K562 (cell line): ENCODE measurements around the gene HBG1. TPM values are rescaled to one million over a fixed set of nuclear protein-coding genes. Genes with fewer than 3 reads are reported as not detected.

ENCODE experiments used
- ATAC-seq: fragments of 200-7000 bp; cut with Tn5 transposase; 3 replicates; pipeline ENCODE4 v1.9.1; 2020; ENCODE audit warnings: moderate library complexity
- BruUV-seq: library from RNA; stranded (reverse); fragments of 400-500 nt; replicated peaks from 2 replicates; lab custom pipeline; 2021; lab: Mats Ljungman, UMichigan
- CTCF ChIA-PET: fragments of 300-600 bp; formaldehyde crosslinking; extraction: SDS; loops from one replicate; lab custom pipeline; 2021; ENCODE audit warnings: low intra/inter-chr PET ratio; lab: Yijun Ruan, JAX
- POLR2A ChIA-PET: fragments of 300-600, 350-650 bp; sonication (Branson Sonifier 250); formaldehyde crosslinking; extraction: SDS; loops from one replicate; lab custom pipeline; 2021; ENCODE audit warnings: antibody characterized with exemption, inconsistent platforms; lab: Yijun Ruan, JAX
- DNase-seq, 4 experiments: peaks; one replicate each; pipeline versions ENCODE4 v3.0.0 to v3.0.0-alpha.2; 2011 to 2018; ENCODE audit warnings: low spot score in 3 of 4, mixed read lengths in 3 of 4; ENCODE audit errors: extremely low read depth in 1 of 4
- FAIRE-seq: peaks from 2 replicates; lab custom pipeline; 2011; peaks lifted over from hg19 to GRCh38; lab: Jason Lieb, UNC
- H2AFZ ChIP-seq: 2 replicates; pipeline ENCODE4 v1.6.0; 2011; ENCODE audit warnings: low read depth, low read length, control low read depth, inconsistent platforms
- H3K27ac ChIP-seq: fragments of 200-600 bp; 3 replicates; pipeline ENCODE4 v1.8.0; 2011; ENCODE audit warnings: low read depth, mild to moderate bottlenecking, control low read depth, inconsistent platforms, low read length, moderate library complexity, mixed read lengths; ENCODE audit errors: extremely low read depth
- H3K27me3 ChIP-seq, 2 experiments: fragments of 300-600 bp in 1 of 2; 2 replicates in 1 of 2; 3 replicates in 1 of 2; pipeline versions ENCODE4 v1.6.0 to v1.8.0; 2011; ENCODE audit warnings: inconsistent platforms in 2 of 2, low read length in 2 of 2, mild to moderate bottlenecking in 1 of 2, mixed read lengths in 1 of 2, moderate library complexity in 1 of 2; ENCODE audit not compliant: control insufficient read depth in 2 of 2, insufficient read depth in 2 of 2
- H3K36me3 ChIP-seq: fragments of 300-600 bp; 3 replicates; pipeline ENCODE4 v1.8.0; 2011; ENCODE audit warnings: mild to moderate bottlenecking, low read length, inconsistent platforms; ENCODE audit not compliant: control insufficient read depth, insufficient read depth
- H3K4me1 ChIP-seq, 2 experiments: fragments of 200-600 bp in 1 of 2; replicated peaks in 1 of 2; 2 replicates in 1 of 2; 3 replicates in 1 of 2; pipeline versions ENCODE4 v1.5.1 to v1.8.0; 2011; ENCODE audit warnings: inconsistent platforms in 2 of 2, low read length in 2 of 2, mild to moderate bottlenecking in 1 of 2, mixed read lengths in 1 of 2, moderate library complexity in 1 of 2; ENCODE audit not compliant: control insufficient read depth in 2 of 2, insufficient read depth in 2 of 2
- H3K4me2 ChIP-seq: 2 replicates; pipeline ENCODE4 v1.6.1; 2011; ENCODE audit warnings: low read length, control low read depth, inconsistent platforms, mixed read lengths; ENCODE audit not compliant: insufficient read depth
- H3K4me3 ChIP-seq: fragments of 200-600 bp; sonication (generic), shearing (Covaris generic); 2 replicates; pipeline ENCODE4 v1.5.1; 2016; ENCODE audit warnings: control low read depth, inconsistent platforms
- H3K79me2 ChIP-seq: fragments of 200-600 bp; 3 replicates; pipeline ENCODE4 v1.8.0; 2011; ENCODE audit warnings: low read length, inconsistent platforms; ENCODE audit not compliant: control insufficient read depth, insufficient read depth
- H3K9ac ChIP-seq, 2 experiments: 2 replicates each; pipeline versions ENCODE4 v1.6.0 to v1.6.1; 2011; ENCODE audit warnings: low read depth in 2 of 2, low read length in 2 of 2, control low read depth in 1 of 2, inconsistent platforms in 1 of 2, mild to moderate bottlenecking in 1 of 2, mixed read lengths in 1 of 2; ENCODE audit not compliant: insufficient read depth in 1 of 2
- H3K9me1 ChIP-seq: one replicate; pipeline ENCODE4 v1.6.0; 2011; ENCODE audit warnings: inconsistent platforms, mild to moderate bottlenecking, low read length, moderate library complexity; ENCODE audit not compliant: control insufficient read depth, insufficient read depth
- H3K9me3 ChIP-seq: replicated peaks from 2 replicates; pipeline ENCODE4 v1.5.1; 2011; ENCODE audit warnings: low read depth, low read length, inconsistent platforms; ENCODE audit not compliant: control insufficient read depth, insufficient read depth
- H4K20me1 ChIP-seq: replicated peaks from 2 replicates; pipeline ENCODE4 v1.6.1; 2011; ENCODE audit warnings: low read length, inconsistent platforms, mixed read lengths; ENCODE audit not compliant: control insufficient read depth, insufficient read depth
- BHLHE40 ChIP-seq: IDR thresholded peaks from 2 replicates; pipeline ENCODE4 v1.6.1; 2011; ENCODE audit warnings: low read length, improper control_type of control experiment
- HDAC8 ChIP-seq: fragments of 450-650 bp; IDR thresholded peaks from 2 replicates; pipeline ENCODE4 v1.6.1; 2016; ENCODE audit warnings: mild to moderate bottlenecking, missing genetic modification characterization, moderate library complexity, missing compliant biosample characterization
- HINFP ChIP-seq: fragments of 450-650 bp; conservative IDR thresholded peaks from 2 replicates; pipeline ENCODE4 v1.6.1; 2016; ENCODE audit warnings: missing genetic modification characterization, low read depth, mild to moderate bottlenecking, control low read depth, missing compliant biosample characterization
- HNRNPK ChIP-seq: fragments of 200-400 bp; formaldehyde crosslinking; IDR thresholded peaks from one replicate; pipeline ENCODE4 v1.6.1; 2018; ENCODE audit warnings: mild to moderate bottlenecking, low read depth, low read length; ENCODE audit not compliant: poor library complexity, severe bottlenecking
- HSF4 ChIP-seq: fragments of 250-450 bp; sonication (Bioruptor Pico); IDR thresholded peaks from 2 replicates; pipeline ENCODE4 v2.1.2; 2022; ENCODE audit warnings: mild to moderate bottlenecking, moderate library complexity, borderline replicate concordance
- KDM5B ChIP-seq: fragments of 200-600 bp; sonication (generic); IDR thresholded peaks from 2 replicates; pipeline ENCODE4 v1.6.1; 2012; ENCODE audit warnings: low read depth, mild to moderate bottlenecking, moderate library complexity, low read length, control low read depth, inconsistent platforms; ENCODE audit not compliant: insufficient replicate concordance
- MAFG ChIP-seq: fragments of 450-650 bp; conservative IDR thresholded peaks from 2 replicates; pipeline ENCODE4 v1.6.1; 2016; ENCODE audit warnings: missing genetic modification characterization, missing compliant biosample characterization
- THRA ChIP-seq: fragments of 450-650 bp; IDR thresholded peaks from 2 replicates; pipeline ENCODE4 v1.6.1; 2017; ENCODE audit warnings: mild to moderate bottlenecking, moderate library complexity
- ZBTB2 ChIP-seq: fragments of 450-650 bp; IDR thresholded peaks from 2 replicates; pipeline ENCODE4 v1.6.1; 2016; ENCODE audit warnings: antibody characterized with exemption
- ZBTB7A ChIP-seq: IDR thresholded peaks from 2 replicates; pipeline ENCODE4 v1.6.1; 2011; ENCODE audit warnings: low read depth, mild to moderate bottlenecking, low read length, moderate library complexity, borderline replicate concordance; ENCODE audit not compliant: control insufficient read depth
- ZC3H4 ChIP-seq: sonication (generic); formaldehyde crosslinking; IDR thresholded peaks from 2 replicates; pipeline ENCODE4 v1.9.0; 2021; ENCODE audit warnings: missing genetic modification reagents, borderline replicate concordance
- ZNF184 ChIP-seq: sonication (generic); formaldehyde crosslinking; IDR thresholded peaks from 2 replicates; pipeline ENCODE4 v1.5.0; 2020; ENCODE audit warnings: missing genetic modification reagents
- ZNF699 ChIP-seq: fragments of 250-450 bp; sonication (Bioruptor Pico); IDR thresholded peaks from 2 replicates; pipeline ENCODE4 v1.8.0; 2021; ENCODE audit warnings: mild to moderate bottlenecking, moderate library complexity; ENCODE audit not compliant: insufficient replicate concordance
- ZNF707 ChIP-seq: fragments of 250-450 bp; sonication (Bioruptor Pico); conservative IDR thresholded peaks from 2 replicates; pipeline ENCODE4 v1.8.0; 2022; ENCODE audit warnings: inconsistent platforms, mild to moderate bottlenecking, moderate library complexity
- ZNF75A ChIP-seq: fragments of 450-650 bp; formaldehyde crosslinking; IDR thresholded peaks from 2 replicates; pipeline ENCODE4 v1.4.0; 2020; ENCODE audit warnings: mild to moderate bottlenecking
- WGBS: fragments of 100-300 bp; shearing (Covaris generic); methylation state at CpG from one replicate; pipeline ENCODE4 v1.1.6; 2016; ENCODE audit warnings: low coverage, mixed read lengths; ENCODE audit not compliant: insufficient coverage; ENCODE audit errors: missing lambda C conversion rate; 5-methylcytosine and 5-hydroxymethylcytosine counted together
- in situ Hi-C: fragments of 300-500 bp; cut with MboI; formaldehyde crosslinking; loops from 4 replicates; pipeline ENCODE4 v1.15.0; 2018; ENCODE audit warnings: inconsistent platforms, mixed read lengths
- intact Hi-C: fragments of 100-400 bp; cut with micrococcal nuclease; formaldehyde crosslinking; loops from 2 replicates; pipeline ENCODE4 v1.14.2; 2022
- polyA plus RNA-seq, 8 experiments: library from polyadenylated mRNA; depleted of rRNA in 4 of 8; stranded (reverse) in 5 of 8; unstranded in 3 of 8; fragments of >200 nt; fragmentation: Nextera tagmentation in 2 of 8; fragmentation: Illumina TruSeq in 1 of 8; extraction: Ambion mirVana in 2 of 8; extraction: Trizol in 1 of 8; gene quantifications; 2 replicates each; pipeline versions ENCODE4 v1.2.1 to v1.2.3, GENCODE V29; 2011 to 2014; ENCODE audit warnings: inconsistent platforms in 1 of 8, missing spikeins in 1 of 8
- total RNA-seq, 7 experiments: library from RNA; depleted of rRNA in 6 of 7; stranded (reverse); fragments of >200 nt in 6 of 7; fragmentation: Illumina TruSeq in 2 of 7; extraction: Trizol in 2 of 7; gene quantifications; 2 replicates each; pipeline versions ENCODE4 v1.2.1 to v1.2.3, GENCODE V29; 2011 to 2021; ENCODE audit warnings: low replicate concordance in 1 of 7

HBG1 gene
- total and polyA plus RNA-seq, 9 of the 15 experiments (the other 6 are each of a cell fraction or from before 2014, with no cell fraction given): 1,066 to 16,338 (median 4,898) TPM

- TF ChIP-seq ZNF699 (CRISPR knock-in tag) (no peak), ZBTB2 (no peak), HSF4 (no peak), BHLHE40 (no peak)
Observed at GRCh38 chr11:5230266-5230665, 19.4 kb downstream of the HBG1 start (continued).

GRCh38 chr11:5229796-5230195 lies 19.9 kb downstream of the HBG1 start:
- POLR2A ChIA-PET: interaction anchor here (1.0 to 1.6 kb wide), 3 partner anchors 9 to 19 kb away, joined by 3 to 5 read pairs (median 4); no protein-coding TSS in a partner anchor
- no peak for FAIRE-seq
- no peak for TF ChIP-seq HNRNPK
- TF ChIP-seq HINFP (tag): no peak
- no peak for TF ChIP-seq THRA
- TF ChIP-seq ZC3H4: no peak
- no peak for TF ChIP-seq ZBTB7A
- TF ChIP-seq KDM5B: no peak
- no peak for TF ChIP-seq MAFG (tag)
- no peak for TF ChIP-seq ZNF184 (CRISPR knock-in tag)
- TF ChIP-seq HDAC8 (tag): no peak
- no peak for TF ChIP-seq ZNF707 (CRISPR knock-in tag)
- no peak for TF ChIP-seq ZNF75A (CRISPR knock-in tag)

More at GRCh38 chr11:5229796-5230195, 19.9 kb downstream of the HBG1 start:
- CTCF ChIA-PET: no interaction called here
- Histone ChIP-seq H3K79me2 (no peaks in the 10 kb centered on the region), H3K9me3 (no peaks in the 10 kb centered on the region), H3K9me1 (no peaks in the 10 kb centered on the region), H2AFZ (no peak overlapping the region), H3K27ac (no peak overlapping the region), H3K27me3 (no peaks in the 10 kb centered on the region), H4K20me1 (no peaks in the 10 kb centered on the region), H3K4me3 (no peak overlapping the region), H3K4me2 (no peak overlapping the region), H3K36me3 (no peaks in the 10 kb centered on the region), H3K9ac (no peak overlapping the region), H3K4me1 (peaks cover 16 to 29% of the 10 kb centered on the region in 2 experiments)
- DNase-seq (no peak), ATAC-seq (no peak)
- intact Hi-C loops: no loop called here
- in situ Hi-C loops: no loop called here
- no TSS peak for BruUV-seq
- 57% methylated on average over 2 of the region's 2 CpGs for WGBS
